Sigmoid colon (tissue), 4 donors: ENCODE data around the gene PPL.
A peak's percentile ranks its signal among the peaks of the same experiment; 100 is the strongest.

Experiments used
- CTCF ChIP-seq, 4 experiments: fragments of 450-650 bp in 3 of 4; fragments of 200-600 bp in 1 of 4; IDR thresholded peaks; one replicate each; pipeline ENCODE4 v1.5.1; 2016 to 2019; ENCODE audit warnings: antibody characterized with exemption in 4 of 4, mild to moderate bottlenecking in 3 of 4, moderate library complexity in 2 of 4
- EP300 ChIP-seq, 4 donors: sonication (generic); formaldehyde crosslinking; IDR thresholded peaks; one replicate each; pipeline ENCODE4 v1.6.1; 2017; ENCODE audit warnings: antibody characterized with exemption in 4 of 4
- POLR2A ChIP-seq, 2 donors: fragments of 450-650 bp; IDR thresholded peaks; one replicate each; pipeline ENCODE4 v1.6.1; 2016; ENCODE audit warnings: antibody characterized with exemption in 2 of 2, mild to moderate bottlenecking in 2 of 2, moderate library complexity in 2 of 2

GRCh38 chr16:4957720-4958509, 21.0 kb upstream of the PPL start, which contains the start of gene SEC14L5:
- TF ChIP-seq CTCF (IDR thresholded peaks at IDR 0.05) = no peak
- no peak for TF ChIP-seq EP300 (IDR thresholded peaks at IDR 0.05)
- TF ChIP-seq POLR2A (IDR thresholded peaks at IDR 0.05) = peak in 1 of 2 donors; percentile 60
